Brain microvascular endothelial cell (primary cell): ENCODE measurements around the gene ARSD.

Experiments
- DNase-seq: peaks from one replicate; pipeline ENCODE4 v3.0.0-alpha.2; 2020
- H3K27ac ChIP-seq: fragments of 250-450 bp; sonication (Bioruptor Pico); 2 replicates; pipeline ENCODE4 v1.5.1; 2020; ENCODE audit warnings: mild to moderate bottlenecking, moderate library complexity
- H3K27me3 ChIP-seq: fragments of 250-450 bp; sonication (Bioruptor Pico); replicated peaks from 2 replicates; pipeline ENCODE4 v1.5.1; 2020; ENCODE audit warnings: mild to moderate bottlenecking
- H3K36me3 ChIP-seq: fragments of 250-450 bp; sonication (Bioruptor Pico); replicated peaks from 2 replicates; pipeline ENCODE4 v1.5.1; 2020; ENCODE audit warnings: mild to moderate bottlenecking
- H3K4me3 ChIP-seq: 2 replicates; pipeline ENCODE4 v1.5.1; 2011; ENCODE audit warnings: low read depth, mild to moderate bottlenecking, control low read depth, low read length, moderate library complexity
- in situ Hi-C: cut with HindIII; loops from 2 replicates; pipeline ENCODE4 v1.10.0; 2017; ENCODE audit warnings: low sequenced_read_pairs, low pct_ligation_motif_present
- TF ChIP-seq, protein P1 (sequence below): IDR thresholded peaks from 2 replicates; pipeline ENCODE4 v1.5.1; 2011; ENCODE audit warnings: low read depth, mild to moderate bottlenecking, moderate library complexity, low read length, control low read depth, inconsistent platforms; ENCODE audit errors: missing control alignments

Gene ARSD

DNA sequence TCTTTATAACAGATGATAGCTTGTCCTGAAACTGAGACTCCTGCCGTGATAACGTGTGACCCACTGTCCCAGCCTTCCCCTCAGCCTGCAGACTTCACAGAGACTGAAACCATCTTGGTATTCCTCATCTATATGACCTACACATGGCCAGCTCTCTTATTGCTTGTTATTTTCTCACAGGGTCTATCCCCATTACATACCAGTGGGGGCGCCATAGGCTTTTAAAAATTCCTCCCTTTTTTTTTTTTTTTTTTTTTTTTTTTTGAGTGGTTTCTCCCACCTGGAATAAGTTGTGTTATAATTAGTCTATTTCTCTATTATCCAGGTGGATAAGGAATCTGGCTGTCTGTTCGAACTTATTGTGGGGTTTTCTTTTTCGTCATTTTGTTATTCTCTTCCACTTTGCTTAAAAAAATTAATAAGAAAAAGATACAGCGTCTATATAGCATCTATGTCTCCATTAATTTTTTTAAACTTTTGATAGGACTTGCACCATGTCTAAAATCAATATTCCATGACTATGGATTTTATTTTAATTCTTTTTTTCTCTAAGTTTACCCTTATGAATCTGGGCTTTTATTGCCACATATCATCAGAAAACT, 53.2 kb downstream of the ARSD start:
- H3K27me3 ChIP-seq = no peaks in the 10 kb centered on the region
- H3K36me3 ChIP-seq = no peaks in the 10 kb centered on the region
- TF ChIP-seq, protein P1, sequence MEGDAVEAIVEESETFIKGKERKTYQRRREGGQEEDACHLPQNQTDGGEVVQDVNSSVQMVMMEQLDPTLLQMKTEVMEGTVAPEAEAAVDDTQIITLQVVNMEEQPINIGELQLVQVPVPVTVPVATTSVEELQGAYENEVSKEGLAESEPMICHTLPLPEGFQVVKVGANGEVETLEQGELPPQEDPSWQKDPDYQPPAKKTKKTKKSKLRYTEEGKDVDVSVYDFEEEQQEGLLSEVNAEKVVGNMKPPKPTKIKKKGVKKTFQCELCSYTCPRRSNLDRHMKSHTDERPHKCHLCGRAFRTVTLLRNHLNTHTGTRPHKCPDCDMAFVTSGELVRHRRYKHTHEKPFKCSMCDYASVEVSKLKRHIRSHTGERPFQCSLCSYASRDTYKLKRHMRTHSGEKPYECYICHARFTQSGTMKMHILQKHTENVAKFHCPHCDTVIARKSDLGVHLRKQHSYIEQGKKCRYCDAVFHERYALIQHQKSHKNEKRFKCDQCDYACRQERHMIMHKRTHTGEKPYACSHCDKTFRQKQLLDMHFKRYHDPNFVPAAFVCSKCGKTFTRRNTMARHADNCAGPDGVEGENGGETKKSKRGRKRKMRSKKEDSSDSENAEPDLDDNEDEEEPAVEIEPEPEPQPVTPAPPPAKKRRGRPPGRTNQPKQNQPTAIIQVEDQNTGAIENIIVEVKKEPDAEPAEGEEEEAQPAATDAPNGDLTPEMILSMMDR = peak; percentile 51
- no peak for DNase-seq
- no peak overlapping the region for H3K4me3 ChIP-seq
- H3K27ac ChIP-seq = no peak overlapping the region
- in situ Hi-C loops = no loop called here

DNA sequence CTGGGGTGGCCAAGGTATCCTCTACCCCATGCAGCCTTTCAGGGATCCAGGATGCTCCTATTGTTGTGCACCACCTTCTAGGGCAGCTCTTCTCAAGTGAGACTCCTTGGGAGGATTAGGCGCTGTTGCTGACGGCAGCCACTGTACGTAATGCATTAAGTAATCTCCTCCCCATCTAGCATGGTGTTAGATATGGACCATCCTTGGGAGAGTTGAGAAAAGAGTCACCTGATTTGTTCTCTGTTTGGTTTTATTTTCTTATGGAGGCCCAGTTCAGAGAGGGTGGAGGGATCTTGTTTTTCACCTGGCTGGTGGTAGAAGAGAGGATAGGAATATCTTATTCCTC, 54.0 kb downstream of the ARSD start:
- in situ Hi-C loops = no loop called here
- no peak overlapping the region for H3K27ac ChIP-seq
- TF ChIP-seq, protein P1 = no peak

DNA sequence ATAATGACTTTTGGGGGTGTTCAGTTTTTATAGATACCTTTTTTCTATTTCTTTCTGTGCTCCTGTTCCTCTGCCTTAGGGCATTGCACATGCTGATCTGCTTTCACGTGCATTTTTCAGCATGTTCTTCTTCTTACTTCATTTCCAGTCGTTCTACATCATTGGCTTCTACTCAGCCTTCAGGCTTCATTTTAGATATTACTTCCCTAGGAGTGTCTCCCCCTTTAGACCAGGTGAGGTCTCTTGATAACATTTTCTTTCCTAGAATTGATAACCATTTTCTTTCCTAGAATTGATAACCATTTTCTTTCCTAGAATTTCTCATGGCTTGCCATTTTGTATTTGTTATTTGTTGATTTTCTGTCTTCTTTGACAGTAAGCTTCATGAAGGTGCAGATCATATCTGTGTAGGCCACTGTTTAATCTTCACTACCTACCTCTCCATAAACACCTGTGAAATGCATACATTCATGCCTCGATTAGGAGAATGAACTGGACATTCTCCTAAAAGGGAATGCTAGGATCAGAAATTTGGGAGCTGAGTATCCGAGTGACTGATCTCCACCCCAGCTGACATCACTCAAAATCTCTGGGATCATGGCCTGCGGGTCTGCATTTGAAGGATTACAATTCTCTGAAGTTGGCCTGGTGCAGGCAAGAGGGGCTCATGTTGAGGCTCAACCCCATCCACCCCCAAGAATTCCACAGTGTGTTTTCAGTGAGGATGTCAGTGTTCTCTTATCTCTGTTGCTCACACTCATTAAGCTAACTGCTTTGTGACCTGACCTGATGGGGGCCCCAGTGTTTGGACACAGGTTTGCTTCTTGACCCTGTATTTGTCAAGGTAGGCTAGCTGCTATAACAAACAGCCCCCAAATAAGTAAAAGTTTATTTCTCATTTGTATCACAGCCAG, 54.7 kb downstream of the ARSD start:
- Histone ChIP-seq H3K36me3 (no peaks in the 10 kb centered on the region), H3K4me3 (no peak overlapping the region), H3K27me3 (no peaks in the 10 kb centered on the region), H3K27ac (no peak overlapping the region)
- no peak for DNase-seq
- TF ChIP-seq, protein P1 = no peak
- in situ Hi-C loops = no loop called here

More for the DNA sequence above, 54.0 kb downstream of the ARSD start:
- H3K36me3 ChIP-seq = no peaks in the 10 kb centered on the region
- no peak overlapping the region for H3K4me3 ChIP-seq
- H3K27me3 ChIP-seq = no peaks in the 10 kb centered on the region
- no peak for DNase-seq

DNA sequence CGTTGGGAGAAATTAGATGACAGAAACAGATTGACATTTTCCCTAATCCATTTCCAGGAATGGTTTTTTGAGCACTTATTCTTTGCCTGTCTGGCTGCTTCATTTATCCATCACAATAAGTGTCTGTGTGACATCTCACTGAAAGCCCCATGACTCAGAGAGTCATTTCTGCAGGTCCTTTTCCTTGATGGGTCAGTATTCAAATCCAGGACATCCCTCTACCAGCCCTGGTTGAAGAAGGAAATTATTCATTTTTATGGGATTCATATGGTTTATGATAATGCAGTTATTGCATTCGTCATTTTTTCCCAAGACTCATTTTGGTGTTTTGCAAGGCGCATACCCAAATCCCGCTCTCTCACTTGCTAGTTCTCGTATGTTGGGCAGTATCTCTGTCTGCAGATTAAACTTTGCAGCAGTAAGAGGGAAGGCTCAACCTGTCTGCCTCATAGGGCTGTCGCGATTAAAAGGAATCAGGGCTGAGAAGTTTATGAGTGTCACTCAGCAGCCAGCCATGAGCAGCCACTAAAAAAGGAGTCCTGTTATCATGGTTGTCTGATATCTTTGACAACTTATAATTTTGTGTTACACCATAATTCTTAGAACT, 56.4 kb downstream of the ARSD start:
- no peak for DNase-seq
- no peak overlapping the region for H3K27ac ChIP-seq
- H3K4me3 ChIP-seq = no peak overlapping the region
- H3K36me3 ChIP-seq = no peaks in the 10 kb centered on the region
- in situ Hi-C loops = no loop called here
- H3K27me3 ChIP-seq = no peaks in the 10 kb centered on the region
- TF ChIP-seq, protein P1 = no peak

DNA sequence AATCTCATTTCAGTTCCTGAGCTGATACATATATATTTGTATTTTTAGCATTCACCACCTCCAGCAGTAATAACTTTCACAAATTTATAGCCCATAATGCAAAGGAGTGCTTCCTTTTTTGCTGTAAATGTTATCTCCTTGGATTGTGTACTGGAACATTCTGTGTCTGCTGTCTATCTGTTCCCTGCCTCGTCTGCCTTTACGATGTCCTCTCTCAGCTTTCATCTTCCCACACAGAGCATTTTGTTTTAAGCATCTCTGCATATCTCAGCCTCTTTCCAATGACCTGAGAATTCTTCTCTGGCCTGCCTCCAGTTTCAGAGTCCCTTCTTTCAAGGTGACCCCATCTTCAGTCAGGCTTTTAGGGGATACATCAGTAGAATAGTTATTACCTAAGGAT, 57.3 kb downstream of the ARSD start:
- no peaks in the 10 kb centered on the region for H3K27me3 ChIP-seq
- H3K36me3 ChIP-seq = no peaks in the 10 kb centered on the region
- DNase-seq = no peak
- H3K4me3 ChIP-seq = no peak overlapping the region
- TF ChIP-seq, protein P1 = no peak
- no peak overlapping the region for H3K27ac ChIP-seq
- in situ Hi-C loops = no loop called here
